SK-N-SH treated with all-trans-retinoic acid at 6 μM for 48 hours (cell line): ENCODE results near the gene SLC6A7.

Experiments used
- ARNTL ChIP-seq: fragments of 450-650 bp; formaldehyde crosslinking; IDR thresholded peaks from 2 replicates; pipeline ENCODE4 v1.5.0; 2020; ENCODE audit warnings: low read depth, mild to moderate bottlenecking, moderate library complexity, borderline replicate concordance
- CREB5 ChIP-seq: fragments of 250-450 bp; sonication (Bioruptor Pico); IDR thresholded peaks from 2 replicates; pipeline ENCODE4 v1.5.1; 2020; ENCODE audit warnings: low read depth, mild to moderate bottlenecking, moderate library complexity
- CSDC2 ChIP-seq: fragments of 250-450 bp; sonication (Bioruptor Pico); IDR thresholded peaks from 2 replicates; pipeline ENCODE4 v1.5.0; 2020; ENCODE audit warnings: mild to moderate bottlenecking, moderate library complexity
- OSR1 ChIP-seq: fragments of 250-450 bp; sonication (Bioruptor Pico); IDR thresholded peaks from 2 replicates; pipeline ENCODE4 v1.8.0; 2022; ENCODE audit warnings: moderate library complexity, mild to moderate bottlenecking, inconsistent platforms
- PATZ1 ChIP-seq: fragments of 250-450 bp; sonication (Bioruptor Pico); IDR thresholded peaks from 2 replicates; pipeline ENCODE4 v1.8.0; 2020; ENCODE audit warnings: mild to moderate bottlenecking, moderate library complexity, borderline replicate concordance
- POU6F1 ChIP-seq: fragments of 250-450 bp; sonication (Bioruptor Pico); IDR thresholded peaks from 2 replicates; pipeline ENCODE4 v1.8.0; 2021; ENCODE audit warnings: low read depth, mild to moderate bottlenecking, moderate library complexity, borderline replicate concordance
- ZFP30 ChIP-seq: fragments of 450-650 bp; formaldehyde crosslinking; IDR thresholded peaks from 2 replicates; pipeline ENCODE4 v1.5.0; 2022; ENCODE audit warnings: mild to moderate bottlenecking, moderate library complexity
- ZNF8 ChIP-seq: fragments of 450-650 bp; formaldehyde crosslinking; IDR thresholded peaks from 2 replicates; pipeline ENCODE4 v1.5.0; 2020; ENCODE audit warnings: mild to moderate bottlenecking, moderate library complexity
- TF ChIP-seq, protein P1 (sequence below): fragments of 250-450 bp; sonication (Bioruptor Pico); IDR thresholded peaks from 2 replicates; pipeline ENCODE4 v1.5.1; 2021; ENCODE audit warnings: mild to moderate bottlenecking, moderate library complexity

DNA sequence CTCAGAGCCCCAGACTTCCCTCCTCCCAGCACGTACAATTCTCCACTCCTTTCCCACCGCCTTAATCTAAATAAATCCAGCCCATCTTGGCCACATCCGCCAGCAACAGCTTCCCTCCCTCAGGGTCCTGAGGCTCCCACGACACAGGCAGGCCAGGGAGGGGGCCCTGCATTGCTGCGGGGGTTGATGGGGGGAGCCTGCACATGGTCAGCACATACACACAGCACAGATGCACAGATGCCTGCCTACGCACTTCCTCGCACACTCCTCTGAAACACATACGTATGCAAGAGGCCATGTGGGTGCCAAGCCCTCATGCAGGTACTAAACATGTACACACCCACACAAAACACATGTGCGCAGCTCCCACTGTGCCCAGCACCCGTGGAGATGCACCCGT is 49.0 kb upstream of the SLC6A7 start:
- TF ChIP-seq CREB5 (no peak), ZNF8 (CRISPR knock-in tag) (no peak), POU6F1 (CRISPR knock-in tag) (no peak), ARNTL (CRISPR knock-in tag) (no peak), ZFP30 (no peak), PATZ1 (CRISPR knock-in tag) (no peak), CSDC2 (CRISPR knock-in tag) (no peak), OSR1 (CRISPR knock-in tag) (no peak)
- TF ChIP-seq, protein P1, sequence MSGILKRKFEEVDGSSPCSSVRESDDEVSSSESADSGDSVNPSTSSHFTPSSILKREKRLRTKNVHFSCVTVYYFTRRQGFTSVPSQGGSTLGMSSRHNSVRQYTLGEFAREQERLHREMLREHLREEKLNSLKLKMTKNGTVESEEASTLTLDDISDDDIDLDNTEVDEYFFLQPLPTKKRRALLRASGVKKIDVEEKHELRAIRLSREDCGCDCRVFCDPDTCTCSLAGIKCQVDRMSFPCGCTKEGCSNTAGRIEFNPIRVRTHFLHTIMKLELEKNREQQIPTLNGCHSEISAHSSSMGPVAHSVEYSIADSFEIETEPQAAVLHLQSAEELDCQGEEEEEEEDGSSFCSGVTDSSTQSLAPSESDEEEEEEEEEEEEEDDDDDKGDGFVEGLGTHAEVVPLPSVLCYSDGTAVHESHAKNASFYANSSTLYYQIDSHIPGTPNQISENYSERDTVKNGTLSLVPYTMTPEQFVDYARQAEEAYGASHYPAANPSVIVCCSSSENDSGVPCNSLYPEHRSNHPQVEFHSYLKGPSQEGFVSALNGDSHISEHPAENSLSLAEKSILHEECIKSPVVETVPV (CRISPR knock-in tag) = no peak
